KOPT-K1 (cell line): ENCODE measurements around the gene NIPAL4.
"Not testable (repeated sequence)": the region's sequence is repeated elsewhere in the genome, so short reads cannot be mapped to it uniquely, and the experiment has no call there.

Experiments used
- H3K27ac ChIP-seq: fragments of 200-600 bp; sonication (generic); 2 replicates; pipeline ENCODE4 v1.5.1; 2016; ENCODE audit warnings: antibody characterized with exemption, mild to moderate bottlenecking, low read depth, low read length; ENCODE audit not compliant: poor library complexity, severe bottlenecking
- H3K36me3 ChIP-seq: fragments of 200-600 bp; sonication (generic); 2 replicates; pipeline ENCODE4 v1.5.1; 2017; ENCODE audit warnings: antibody characterized with exemption, mild to moderate bottlenecking, low read length, moderate library complexity; ENCODE audit not compliant: insufficient read depth
- H3K9me3 ChIP-seq: fragments of 200-600 bp; sonication (generic); 2 replicates; pipeline ENCODE4 v1.5.1; 2017; ENCODE audit warnings: antibody characterized with exemption, low read length, mild to moderate bottlenecking; ENCODE audit not compliant: insufficient read depth, poor library complexity, severe bottlenecking

Gene NIPAL4

GRCh38 chr5:157473383-157474320 is 13.6 kb downstream of the NIPAL4 start:
- no peaks in the 10 kb centered on the region for H3K9me3 ChIP-seq
- peaks cover 10% of the 10 kb centered on the region for H3K36me3 ChIP-seq
- no peak overlapping the region for H3K27ac ChIP-seq

GRCh38 chr5:157475432-157475831 is 15.4 kb downstream of the NIPAL4 start:
- Histone ChIP-seq H3K9me3 (no peaks in the 10 kb centered on the region), H3K27ac (no peak overlapping the region), H3K36me3 (peaks cover 26% of the 10 kb centered on the region)

DNA sequence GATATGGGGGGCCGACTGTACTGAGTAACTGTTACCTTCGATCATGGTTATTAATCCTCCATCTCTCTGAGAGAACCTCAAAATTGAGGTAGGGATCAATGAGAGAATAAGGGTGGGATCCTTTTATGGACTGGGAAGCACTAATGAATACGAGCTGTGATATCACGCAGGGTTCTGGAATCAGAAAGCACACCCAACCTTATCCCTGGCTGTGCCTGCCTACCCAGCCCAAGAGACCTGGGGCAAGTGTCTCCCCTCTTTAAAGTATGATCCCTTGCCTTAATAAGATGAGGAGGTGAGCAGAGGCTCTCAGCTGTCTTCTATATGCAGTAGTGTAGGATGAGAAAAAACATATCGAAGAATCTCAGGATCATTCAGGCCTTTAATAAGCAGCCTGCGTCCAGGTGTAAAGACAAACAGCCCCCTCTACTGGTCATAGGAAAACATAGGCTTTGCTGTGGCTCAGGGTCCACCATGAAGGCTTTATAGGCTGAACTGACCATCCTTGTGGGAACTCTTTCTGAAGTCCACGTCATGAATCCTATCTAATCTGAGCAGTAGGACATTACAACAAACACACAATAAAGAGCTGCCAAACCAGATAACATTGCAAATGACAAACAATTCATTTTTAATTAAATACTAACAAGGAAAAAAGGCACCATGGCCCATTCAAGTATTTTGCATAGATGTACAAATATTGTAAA is 16.8 kb downstream of the NIPAL4 start:
- Histone ChIP-seq H3K27ac (no peak overlapping the region), H3K9me3 (no peaks in the 10 kb centered on the region), H3K36me3 (peaks cover 40% of the 10 kb centered on the region)

- no peak overlapping the region for H3K27ac ChIP-seq
- H3K9me3 ChIP-seq: no peaks in the 10 kb centered on the region
- H3K36me3 ChIP-seq: peaks cover 43% of the 10 kb centered on the region
Observed at GRCh38 chr5:157477814-157478494, 17.9 kb downstream of the NIPAL4 start.

DNA sequence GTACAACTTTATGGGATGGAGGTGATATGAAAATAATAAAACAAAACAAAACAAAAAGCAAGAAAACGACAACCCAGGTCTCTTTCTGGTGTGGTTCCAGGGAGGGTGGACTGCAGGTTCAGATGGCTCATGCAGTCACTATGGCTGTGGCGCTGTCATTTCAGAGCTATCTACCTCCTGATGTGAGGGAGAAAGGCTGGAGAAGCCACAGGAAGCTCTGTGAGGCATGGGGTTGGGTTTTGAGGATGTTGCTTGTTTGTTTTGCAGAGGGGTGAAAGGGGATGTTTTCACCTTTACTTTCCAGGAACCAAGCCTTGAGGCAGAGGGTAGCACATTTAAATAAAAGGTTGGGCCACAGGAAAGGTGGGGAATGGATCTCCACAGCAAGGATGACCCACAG is 18.7 kb downstream of the NIPAL4 start:
- no peaks in the 10 kb centered on the region for H3K9me3 ChIP-seq
- H3K27ac ChIP-seq: no peak overlapping the region
- H3K36me3 ChIP-seq: peaks cover 51% of the 10 kb centered on the region

- peaks cover 55% of the 10 kb centered on the region for H3K36me3 ChIP-seq
- H3K9me3 ChIP-seq: no peaks in the 10 kb centered on the region
- H3K27ac ChIP-seq: no peak overlapping the region
Observed at GRCh38 chr5:157479166-157479565, 19.2 kb downstream of the NIPAL4 start.

DNA sequence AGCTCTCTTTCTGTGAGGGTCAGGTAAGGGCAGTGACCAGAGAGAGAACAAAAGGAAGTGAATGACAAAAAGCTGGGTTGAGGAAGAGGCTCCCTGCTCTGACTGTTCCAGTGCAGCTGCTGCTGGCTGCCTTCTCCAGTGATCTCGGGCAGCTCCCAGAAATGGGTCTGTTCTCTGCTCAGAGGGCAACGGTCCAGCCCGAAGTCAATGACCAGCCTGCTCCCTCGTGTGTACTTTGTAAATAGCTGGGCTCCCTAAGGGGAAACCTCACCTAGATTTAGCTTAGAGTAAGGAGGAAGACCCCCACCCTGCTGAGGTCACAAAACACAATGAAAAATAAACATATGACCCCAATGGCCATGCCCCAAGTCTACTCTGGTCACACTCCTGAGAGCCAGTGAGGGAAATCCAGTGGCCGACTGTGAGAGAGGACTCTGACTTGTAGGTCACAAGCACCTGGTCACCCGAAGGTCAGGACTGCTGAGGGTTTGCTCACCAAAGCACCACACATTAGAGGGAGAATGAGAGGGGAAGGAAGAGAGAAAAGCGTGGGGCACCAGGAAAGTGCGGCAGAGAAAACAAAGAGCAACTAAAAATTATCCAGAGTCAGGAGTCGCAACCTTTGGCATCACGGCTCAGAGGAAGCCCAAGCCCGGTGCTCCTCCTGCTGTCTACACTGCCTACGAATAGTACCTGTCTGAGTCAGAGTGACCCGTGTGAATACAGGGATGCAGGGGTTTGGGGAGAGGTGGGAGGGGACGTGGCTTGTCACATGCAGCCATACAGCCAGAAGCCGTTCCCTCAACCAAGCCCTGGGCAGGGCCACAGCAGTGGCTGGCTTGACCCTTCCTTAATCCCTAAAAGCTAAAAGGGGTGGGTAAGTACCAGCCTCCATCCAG is 19.8 kb downstream of the NIPAL4 start:
- Histone ChIP-seq H3K9me3 (no peaks in the 10 kb centered on the region), H3K27ac (no peak overlapping the region), H3K36me3 (peaks cover 62% of the 10 kb centered on the region)

DNA sequence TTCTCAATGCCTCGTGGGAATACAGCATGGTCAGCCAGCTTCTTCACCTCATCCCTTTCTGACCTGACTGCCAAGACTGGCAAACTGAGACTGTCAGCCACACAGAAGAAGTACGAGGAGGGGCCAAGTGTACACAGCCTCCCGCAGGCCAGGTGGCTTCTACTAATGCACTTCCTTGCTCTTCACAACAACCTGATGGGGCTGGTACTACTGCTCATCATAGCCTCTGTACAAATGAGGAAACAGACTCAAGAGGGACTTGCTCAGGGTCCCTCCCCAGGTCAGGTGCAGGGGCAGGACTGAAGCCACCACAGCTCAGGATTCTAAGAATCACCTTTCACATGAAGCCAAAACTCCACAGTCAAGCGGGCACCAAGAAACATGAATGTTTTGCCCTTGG is 21.3 kb downstream of the NIPAL4 start:
- H3K36me3 ChIP-seq: peaks cover 69% of the 10 kb centered on the region
- H3K9me3 ChIP-seq: no peaks in the 10 kb centered on the region
- no peak overlapping the region for H3K27ac ChIP-seq

GRCh38 chr5:157481666-157482065 is 21.7 kb downstream of the NIPAL4 start:
- H3K36me3 ChIP-seq: peaks cover 69% of the 10 kb centered on the region
- no peak overlapping the region for H3K27ac ChIP-seq
- no peaks in the 10 kb centered on the region for H3K9me3 ChIP-seq

DNA sequence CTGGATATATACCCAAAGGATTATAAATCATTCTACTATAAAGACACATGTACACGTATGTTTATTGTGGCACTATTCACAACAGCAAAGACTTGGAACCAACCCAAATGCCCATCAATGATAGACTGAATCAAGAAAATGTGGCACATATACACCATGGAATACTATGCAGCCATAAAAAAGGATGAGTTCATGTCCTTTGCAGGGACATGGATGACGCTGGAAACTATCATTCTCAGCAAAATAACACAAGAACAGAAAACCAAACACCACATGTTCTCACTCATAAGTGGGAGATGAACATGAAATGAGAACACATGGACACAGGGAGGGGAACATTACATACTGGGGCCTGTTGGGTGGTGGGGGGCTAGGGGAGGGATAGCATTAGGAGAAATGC is 22.7 kb downstream of the NIPAL4 start:
- not testable (repeated sequence) for H3K9me3 ChIP-seq

DNA sequence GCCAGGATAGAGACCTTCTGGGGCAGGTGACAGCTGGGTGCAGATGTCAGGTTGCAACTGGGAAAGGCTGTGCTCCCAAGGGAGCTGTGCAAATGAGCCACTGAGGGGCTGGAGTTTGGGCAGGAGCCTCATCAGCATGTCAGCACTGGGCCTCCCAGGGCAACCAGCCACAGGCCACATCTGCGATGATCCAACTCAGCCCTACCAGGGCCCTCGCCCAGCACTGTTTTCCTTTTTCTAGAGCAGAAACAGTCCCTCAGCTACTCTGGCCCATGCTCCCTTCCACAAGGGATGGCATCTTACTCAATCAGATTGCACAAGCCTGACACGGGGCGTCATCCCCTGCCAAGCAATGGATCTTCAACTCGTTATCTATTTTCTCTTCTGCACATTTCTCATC is 24.8 kb downstream of the NIPAL4 start:
- Histone ChIP-seq H3K27ac (no peak overlapping the region), H3K36me3 (peaks cover 78% of the 10 kb centered on the region), H3K9me3 (no peaks in the 10 kb centered on the region)

More for the DNA sequence above, 22.7 kb downstream of the NIPAL4 start:
- H3K27ac ChIP-seq: not testable (repeated sequence)
- H3K36me3 ChIP-seq: peaks cover 75% of the 10 kb centered on the region

- Histone ChIP-seq H3K36me3 (peaks cover 76% of the 10 kb centered on the region), H3K9me3 (no peaks in the 10 kb centered on the region), H3K27ac (peak overlapping the region; percentile 54)
Observed at GRCh38 chr5:157485340-157485739, 25.3 kb downstream of the NIPAL4 start.

DNA sequence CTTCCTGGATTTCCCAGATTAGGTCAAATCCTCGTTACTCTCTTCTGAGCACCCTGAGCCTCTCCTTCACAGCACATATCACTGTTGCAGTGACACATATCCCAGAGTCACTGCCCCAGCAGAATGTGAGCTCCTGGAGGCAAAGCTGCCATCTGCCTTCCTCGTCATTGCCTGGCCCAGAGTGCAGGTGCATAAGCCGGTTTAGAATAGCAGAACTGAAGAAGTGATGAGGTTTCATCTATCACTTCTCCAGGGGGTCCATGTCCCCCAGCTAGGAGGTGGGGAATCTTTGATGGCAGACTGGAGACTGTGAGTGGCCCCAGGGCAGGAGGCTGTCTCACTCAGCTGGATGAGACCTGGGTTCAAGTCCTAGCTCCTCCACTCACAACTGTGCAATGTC is 25.8 kb downstream of the NIPAL4 start:
- H3K27ac ChIP-seq: peak overlapping the region; percentile 54
- peaks cover 74% of the 10 kb centered on the region for H3K36me3 ChIP-seq
- no peaks in the 10 kb centered on the region for H3K9me3 ChIP-seq

DNA sequence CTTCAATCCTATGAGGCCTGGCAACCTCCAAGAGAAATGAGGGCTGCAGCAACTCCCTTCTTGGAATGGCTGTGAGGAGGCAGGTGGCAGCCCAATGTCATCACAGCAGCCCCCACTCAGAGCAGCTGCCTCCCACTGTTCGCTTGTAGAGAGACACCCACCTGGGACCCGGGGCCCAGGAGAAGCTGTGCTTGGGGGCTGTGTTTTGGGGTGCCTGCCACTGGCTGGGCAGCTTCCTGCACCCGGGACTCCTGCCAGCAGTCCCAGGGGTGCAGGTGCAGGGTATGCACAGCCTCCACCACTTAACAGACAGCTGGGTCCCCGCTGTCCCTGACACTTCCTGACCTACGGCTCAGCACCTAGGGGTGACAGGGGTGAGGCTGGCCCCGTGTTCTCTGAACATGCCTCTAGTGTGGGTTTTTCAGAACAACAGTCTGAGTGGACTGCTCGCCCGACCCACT is 26.2 kb downstream of the NIPAL4 start:
- H3K9me3 ChIP-seq: no peaks in the 10 kb centered on the region
- H3K27ac ChIP-seq: peak overlapping the region; percentile 54

More for the DNA sequence above, 26.2 kb downstream of the NIPAL4 start:
- H3K36me3 ChIP-seq: peaks cover 74% of the 10 kb centered on the region
